SU-DHL-6 (cell line): ENCODE measurements around the gene RHOB.

ENCODE experiments used
- H2AFZ ChIP-seq: fragments of 200-600 bp; sonication (generic); 2 replicates; pipeline ENCODE4 v1.6.1; 2014; ENCODE audit warnings: low read depth, mild to moderate bottlenecking, moderate library complexity, mixed read lengths, antibody characterized with exemption, low read length; ENCODE audit not compliant: severe bottlenecking
- H3F3A ChIP-seq: fragments of 200-600 bp; shearing (Covaris generic); 2 replicates; pipeline ENCODE4 v1.6.0; 2016; ENCODE audit warnings: antibody characterized with exemption, mild to moderate bottlenecking; ENCODE audit not compliant: insufficient read depth
- H3K27ac ChIP-seq: fragments of 200-600 bp; sonication (generic); 2 replicates; pipeline ENCODE4 v1.5.1; 2016; ENCODE audit warnings: low read depth, mild to moderate bottlenecking, low read length, moderate library complexity, mixed read lengths
- H3K27me3 ChIP-seq: fragments of 200-600 bp; sonication (generic), shearing (Covaris generic); 2 replicates; pipeline ENCODE4 v1.6.0; 2014; ENCODE audit warnings: mild to moderate bottlenecking, low read length
- H3K36me3 ChIP-seq: fragments of 200-600 bp; sonication (generic); 2 replicates; pipeline ENCODE4 v1.6.1; 2014; ENCODE audit warnings: mild to moderate bottlenecking, low read length, mixed read lengths
- H3K4me2 ChIP-seq: fragments of 300-600, 200-600 bp; shearing (Covaris generic), sonication (generic); 2 replicates; pipeline ENCODE4 v1.6.0; 2014; ENCODE audit warnings: low read length, low read depth, mild to moderate bottlenecking; ENCODE audit not compliant: poor library complexity, severe bottlenecking
- H3K4me3 ChIP-seq: fragments of 200-600 bp; sonication (generic); 2 replicates; pipeline ENCODE4 v1.5.1; 2014; ENCODE audit warnings: antibody characterized with exemption, low read length, mild to moderate bottlenecking, mixed read lengths; ENCODE audit not compliant: insufficient read depth, poor library complexity, severe bottlenecking
- H3K79me2 ChIP-seq: fragments of 200-600 bp; sonication (generic); 2 replicates; pipeline ENCODE4 v1.6.1; 2014; ENCODE audit warnings: mild to moderate bottlenecking, low read length, moderate library complexity; ENCODE audit not compliant: insufficient read depth
- H3K9ac ChIP-seq: fragments of 200-600 bp; sonication (generic); 2 replicates; pipeline ENCODE4 v1.7.0; 2014; ENCODE audit warnings: mild to moderate bottlenecking, low read length
- H3K9me2 ChIP-seq: fragments of 200-600 bp; sonication (generic); replicated peaks from 2 replicates; pipeline ENCODE4 v1.6.1; 2014; ENCODE audit warnings: low read length; ENCODE audit not compliant: insufficient read depth
- H3K9me3 ChIP-seq: fragments of 200-600 bp; sonication (generic); 2 replicates; pipeline ENCODE4 v1.6.1; 2014; ENCODE audit warnings: low read length, mixed read lengths; ENCODE audit not compliant: insufficient read depth
- H4K20me1 ChIP-seq: fragments of 200-600 bp; sonication (generic); 2 replicates; pipeline ENCODE4 v1.6.1; 2014; ENCODE audit warnings: low read depth, mild to moderate bottlenecking, antibody characterized with exemption, low read length, moderate library complexity, mixed read lengths
- CTCF ChIP-seq: fragments of 200-600 bp; sonication (generic); IDR thresholded peaks from one replicate; pipeline ENCODE4 v1.5.1; 2017; ENCODE audit warnings: antibody characterized with exemption, mild to moderate bottlenecking, low read length, moderate library complexity; ENCODE audit not compliant: insufficient read depth, poor library complexity, severe bottlenecking
- EZH2phosphoT487 ChIP-seq: fragments of 200-600 bp; sonication (generic), shearing (Covaris generic); conservative IDR thresholded peaks from 2 replicates; pipeline ENCODE4 v1.6.1; 2018; ENCODE audit warnings: mild to moderate bottlenecking, antibody characterized with exemption, low read length, moderate library complexity, mixed read lengths

The RHOB gene

GRCh38 chr2:20400306-20400705, 46.6 kb upstream of the RHOB start:
- H3K4me3 ChIP-seq: no peak overlapping the region

GRCh38 chr2:20400787-20401488, 45.9 kb upstream of the RHOB start:
- Histone ChIP-seq H3F3A (no peaks in the 10 kb centered on the region), H3K79me2 (no peaks in the 10 kb centered on the region), H3K27me3 (no peaks in the 10 kb centered on the region), H3K4me3 (no peak overlapping the region), H3K9me2 (no peaks in the 10 kb centered on the region), H3K9ac (no peak overlapping the region), H2AFZ (no peak overlapping the region), H3K36me3 (no peaks in the 10 kb centered on the region), H4K20me1 (no peaks in the 10 kb centered on the region), H3K4me2 (no peak overlapping the region), H3K27ac (no peak overlapping the region), H3K9me3 (no peaks in the 10 kb centered on the region; the same call in 1 of the 2 replicates)
- TF ChIP-seq EZH2phosphoT487 (no peak), CTCF (no peak)

More at GRCh38 chr2:20400306-20400705, 46.6 kb upstream of the RHOB start:
- no peak overlapping the region for H2AFZ ChIP-seq
- H3K9ac ChIP-seq: no peak overlapping the region
- no peaks in the 10 kb centered on the region for H3K9me3 ChIP-seq
- no peaks in the 10 kb centered on the region for H3F3A ChIP-seq
- no peaks in the 10 kb centered on the region for H3K79me2 ChIP-seq
- H3K27ac ChIP-seq: no peak overlapping the region
- H4K20me1 ChIP-seq: no peaks in the 10 kb centered on the region
- H3K36me3 ChIP-seq: no peaks in the 10 kb centered on the region
- H3K9me2 ChIP-seq: no peaks in the 10 kb centered on the region
- TF ChIP-seq CTCF (no peak), EZH2phosphoT487 (no peak)
- H3K27me3 ChIP-seq: no peaks in the 10 kb centered on the region
- H3K4me2 ChIP-seq: no peak overlapping the region

GRCh38 chr2:20401489-20401835, 45.4 kb upstream of the RHOB start:
- no peak overlapping the region for H3K4me2 ChIP-seq
- no peak overlapping the region for H3K4me3 ChIP-seq
- no peak overlapping the region for H3K9ac ChIP-seq
- H3F3A ChIP-seq: no peaks in the 10 kb centered on the region
- no peaks in the 10 kb centered on the region for H3K36me3 ChIP-seq
- TF ChIP-seq CTCF (no peak), EZH2phosphoT487 (no peak)
- H3K27ac ChIP-seq: no peak overlapping the region
- no peaks in the 10 kb centered on the region for H3K27me3 ChIP-seq
- H2AFZ ChIP-seq: no peak overlapping the region
- H3K79me2 ChIP-seq: no peaks in the 10 kb centered on the region
- H4K20me1 ChIP-seq: no peaks in the 10 kb centered on the region
- H3K9me3 ChIP-seq: no peaks in the 10 kb centered on the region; the same call in 1 of the 2 replicates
- H3K9me2 ChIP-seq: no peaks in the 10 kb centered on the region
